Measurements from ENCODE around the gene ZNF419.
"Not testable (repeated sequence)": the region's sequence is repeated elsewhere in the genome, so short reads cannot be mapped to it uniquely, and the experiment has no call there.

ZNF419 gene

GRCh38 chr19:57487477-57488298 lies at the start of gene ZNF419:
ZNF419 (plus strand) TSS chr19:57487750; CDS start chr19:57487951, 201 bp downstream.
- peak; percentile 95 for DNase-seq (ENCODE audit: low spot score)

GRCh38 chr19:57437931-57438330 lies 49.6 kb upstream of the ZNF419 start:
- DNase-seq (ENCODE audit: low spot score): no peak

- DNase-seq (ENCODE audit: low spot score): no peak
These were observed 48.6 kb upstream of the ZNF419 start for GRCh38 chr19:57438925-57439324.

- no peak for DNase-seq (ENCODE audit: low spot score)
These were observed 45.4 kb upstream of the ZNF419 start for GRCh38 chr19:57441979-57442752.

GRCh38 chr19:57443121-57443696 lies 44.3 kb upstream of the ZNF419 start:
- no peak for DNase-seq (ENCODE audit: low spot score)

- DNase-seq (ENCODE audit: low spot score): no peak
These were observed 35.2 kb upstream of the ZNF419 start for GRCh38 chr19:57452307-57452706.

GRCh38 chr19:57465680-57466381 lies 21.7 kb upstream of the ZNF419 start:
- no peak for DNase-seq (ENCODE audit: low spot score)

GRCh38 chr19:57466489-57466888 lies 21.1 kb upstream of the ZNF419 start:
- no peak for DNase-seq (ENCODE audit: low spot score)

GRCh38 chr19:57473646-57474045 lies 13.9 kb upstream of the ZNF419 start:
- DNase-seq (ENCODE audit: low spot score): no peak

- DNase-seq (ENCODE audit: low spot score): peak; percentile 96
These were observed 10.2 kb upstream of the ZNF419 start, which contains the start of gene ZNF772 for GRCh38 chr19:57477191-57478008. ZNF772 (minus strand) TSS chr19:57477566; CDS start chr19:57477309, 257 bp downstream.

- not testable (repeated sequence) for DNase-seq (ENCODE audit: low spot score)
These were observed 722 bp downstream of the ZNF419 start for GRCh38 chr19:57488299-57488644.

- not testable (repeated sequence) for DNase-seq (ENCODE audit: low spot score)
These were observed 11.8 kb downstream of the ZNF419 start for GRCh38 chr19:57499332-57499679.

GRCh38 chr19:57499680-57500395 lies 12.3 kb downstream of the ZNF419 start, which contains the start of gene ZNF773:
ZNF773 (plus strand) TSS chr19:57499938; CDS start chr19:57500081, 143 bp downstream.
- peak; percentile 97 for DNase-seq (ENCODE audit: low spot score)

GRCh38 chr19:57500400-57500799 lies 12.8 kb downstream of the ZNF419 start:
- DNase-seq (ENCODE audit: low spot score): peak; percentile 37

- no peak for DNase-seq (ENCODE audit: low spot score)
These were observed 18.6 kb downstream of the ZNF419 start for GRCh38 chr19:57506163-57506562.

GRCh38 chr19:57511484-57511883 lies 23.9 kb downstream of the ZNF419 start:
- DNase-seq (ENCODE audit: low spot score): no peak

- DNase-seq (ENCODE audit: low spot score): no peak
These were observed 25.3 kb downstream of the ZNF419 start for GRCh38 chr19:57512845-57513244.

GRCh38 chr19:57515255-57515654 lies 27.7 kb downstream of the ZNF419 start:
- no peak for DNase-seq (ENCODE audit: low spot score)

- DNase-seq (ENCODE audit: low spot score): not testable (repeated sequence)
These were observed 30.5 kb downstream of the ZNF419 start for GRCh38 chr19:57518021-57518420.

- peak; percentile 97 for DNase-seq (ENCODE audit: low spot score)
These were observed 39.8 kb downstream of the ZNF419 start, which contains the start of gene ZNF549 for GRCh38 chr19:57527136-57527881. ZNF549 (plus strand) TSS chr19:57527356; CDS start chr19:57527574, 218 bp downstream.

All from GM03348 (cell line).